Measurements from ENCODE around the gene CERK. TPM values are rescaled to one million over a fixed set of nuclear protein-coding genes. Genes with fewer than 3 reads are reported as not detected.

The CERK gene
- total RNA-seq, 2 donors from 2014 or later, result 54.9 to 57.6 TPM

GRCh38 chr22:46691571-46691970 is 46.5 kb downstream of the CERK start:
- no peaks in the 10 kb centered on the region for H3K4me1 Mint-ChIP-seq
- Histone ChIP-seq H3K9ac (ENCODE audit: extremely low read depth, low read length, poor library complexity, severe bottlenecking) (no peak overlapping the region), H3K36me3 (ENCODE audit: control insufficient read depth, insufficient read depth, low read length) (peaks cover 56% of the 10 kb centered on the region), H3K4me1 (ENCODE audit: control insufficient read depth, insufficient read depth, low read length) (no peaks in the 10 kb centered on the region), H3K27ac (ENCODE audit: low read depth, low read length) (no peak overlapping the region), H3K4me3 (ENCODE audit: low read length) (no peak overlapping the region), H3K9me3 (ENCODE audit: control insufficient read depth, low read length) (no peaks in the 10 kb centered on the region), H3K27me3 (ENCODE audit: control insufficient read depth, insufficient read depth, low read length, poor library complexity, severe bottlenecking) (no peaks in the 10 kb centered on the region)
- H3K9me3 Mint-ChIP-seq, result no peaks in the 10 kb centered on the region
- TF ChIP-seq, protein P1, sequence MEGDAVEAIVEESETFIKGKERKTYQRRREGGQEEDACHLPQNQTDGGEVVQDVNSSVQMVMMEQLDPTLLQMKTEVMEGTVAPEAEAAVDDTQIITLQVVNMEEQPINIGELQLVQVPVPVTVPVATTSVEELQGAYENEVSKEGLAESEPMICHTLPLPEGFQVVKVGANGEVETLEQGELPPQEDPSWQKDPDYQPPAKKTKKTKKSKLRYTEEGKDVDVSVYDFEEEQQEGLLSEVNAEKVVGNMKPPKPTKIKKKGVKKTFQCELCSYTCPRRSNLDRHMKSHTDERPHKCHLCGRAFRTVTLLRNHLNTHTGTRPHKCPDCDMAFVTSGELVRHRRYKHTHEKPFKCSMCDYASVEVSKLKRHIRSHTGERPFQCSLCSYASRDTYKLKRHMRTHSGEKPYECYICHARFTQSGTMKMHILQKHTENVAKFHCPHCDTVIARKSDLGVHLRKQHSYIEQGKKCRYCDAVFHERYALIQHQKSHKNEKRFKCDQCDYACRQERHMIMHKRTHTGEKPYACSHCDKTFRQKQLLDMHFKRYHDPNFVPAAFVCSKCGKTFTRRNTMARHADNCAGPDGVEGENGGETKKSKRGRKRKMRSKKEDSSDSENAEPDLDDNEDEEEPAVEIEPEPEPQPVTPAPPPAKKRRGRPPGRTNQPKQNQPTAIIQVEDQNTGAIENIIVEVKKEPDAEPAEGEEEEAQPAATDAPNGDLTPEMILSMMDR (conservative IDR thresholded peaks at IDR 0.05), result no peak
- H3K27me3 Mint-ChIP-seq (ENCODE audit: insufficient read depth), result no peaks in the 10 kb centered on the region
- 95 to 98% methylated on average over 16 to 17 of the region's 17 CpGs for WGBS, 2 experiments (ENCODE audit: insufficient coverage in 1 of 2, insufficient read length in 1 of 2)
- no peak for DNase-seq
- peaks cover 47% of the 10 kb centered on the region for H3K36me3 Mint-ChIP-seq (ENCODE audit: low read depth)
- H3K27ac Mint-ChIP-seq, result no peak overlapping the region
- no peak overlapping the region for H3K4me3 Mint-ChIP-seq

DNA sequence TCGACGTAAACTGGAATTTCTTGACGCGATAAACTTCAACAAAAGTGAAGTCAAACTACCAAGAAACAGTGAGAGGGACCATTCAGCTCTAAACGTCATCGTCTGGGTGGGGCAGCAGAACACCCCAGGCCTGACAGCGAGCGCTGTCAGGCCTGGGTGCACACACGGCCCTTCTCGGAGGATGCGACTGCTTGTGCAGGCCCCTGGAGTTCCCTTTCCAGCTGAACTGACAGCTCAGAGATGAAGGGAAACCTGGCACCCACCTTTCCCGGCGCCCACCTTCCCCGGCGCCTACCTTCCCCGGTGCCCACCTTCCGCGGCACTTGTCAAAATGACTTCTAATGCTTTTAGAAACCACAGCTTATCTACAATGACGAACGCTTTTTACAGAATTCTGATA is 47.9 kb downstream of the CERK start:
- Mint-ChIP-seq H3K27me3 (ENCODE audit: insufficient read depth) (no peaks in the 10 kb centered on the region), H3K4me1 (no peaks in the 10 kb centered on the region), H3K36me3 (ENCODE audit: low read depth) (peaks cover 58% of the 10 kb centered on the region), H3K9me3 (no peaks in the 10 kb centered on the region), H3K4me3 (no peak overlapping the region), H3K27ac (no peak overlapping the region)
- H3K9ac ChIP-seq (ENCODE audit: extremely low read depth, low read length, poor library complexity, severe bottlenecking), result no peak overlapping the region
- TF ChIP-seq, protein P1 (conservative IDR thresholded peaks at IDR 0.05), result no peak
- no peaks in the 10 kb centered on the region for H3K9me3 ChIP-seq (ENCODE audit: control insufficient read depth, low read length)
- H3K36me3 ChIP-seq (ENCODE audit: control insufficient read depth, insufficient read depth, low read length), result peaks cover 62% of the 10 kb centered on the region
- H3K4me1 ChIP-seq (ENCODE audit: control insufficient read depth, insufficient read depth, low read length), result no peaks in the 10 kb centered on the region
- whole genome bisulfite sequencing, 2 experiments (ENCODE audit: insufficient coverage in 1 of 2, insufficient read length in 1 of 2), result 95 to 97% methylated on average over 16 to 18 of the region's 20 CpGs
- H3K27me3 ChIP-seq (ENCODE audit: control insufficient read depth, insufficient read depth, low read length, poor library complexity, severe bottlenecking), result no peaks in the 10 kb centered on the region
- no peak for DNase-seq
- H3K27ac ChIP-seq (ENCODE audit: low read depth, low read length), result no peak overlapping the region
- no peak overlapping the region for H3K4me3 ChIP-seq (ENCODE audit: low read length)

GRCh38 chr22:46688949-46689348 is 49.1 kb downstream of the CERK start:
- no peaks in the 10 kb centered on the region for H3K27me3 ChIP-seq (ENCODE audit: control insufficient read depth, insufficient read depth, low read length, poor library complexity, severe bottlenecking)

More at GRCh38 chr22:46688949-46689348, 49.1 kb downstream of the CERK start:
- peaks cover 50% of the 10 kb centered on the region for H3K36me3 ChIP-seq (ENCODE audit: control insufficient read depth, insufficient read depth, low read length)
- H3K4me3 Mint-ChIP-seq, result no peak overlapping the region
- H3K27ac Mint-ChIP-seq, result no peak overlapping the region
- no peaks in the 10 kb centered on the region for H3K9me3 ChIP-seq (ENCODE audit: control insufficient read depth, low read length)
- no peak for DNase-seq
- H3K9me3 Mint-ChIP-seq, result no peaks in the 10 kb centered on the region
- TF ChIP-seq, protein P1 (conservative IDR thresholded peaks at IDR 0.05), result no peak
- 89 to 91% methylated on average over 7 to 11 of the region's 11 CpGs for WGBS, 2 experiments (ENCODE audit: insufficient coverage in 1 of 2, insufficient read length in 1 of 2)
- peaks cover 3% of the 10 kb centered on the region for H3K4me1 Mint-ChIP-seq
- no peaks in the 10 kb centered on the region for H3K27me3 Mint-ChIP-seq (ENCODE audit: insufficient read depth)
- H3K9ac ChIP-seq (ENCODE audit: extremely low read depth, low read length, poor library complexity, severe bottlenecking), result no peak overlapping the region
- no peak overlapping the region for H3K4me3 ChIP-seq (ENCODE audit: low read length)
- no peaks in the 10 kb centered on the region for H3K4me1 ChIP-seq (ENCODE audit: control insufficient read depth, insufficient read depth, low read length)
- peaks cover 49% of the 10 kb centered on the region for H3K36me3 Mint-ChIP-seq (ENCODE audit: low read depth)
- peak overlapping the region; percentile 4 for H3K27ac ChIP-seq (ENCODE audit: low read depth, low read length)

Data from endodermal cell (in vitro differentiated cells).